ENCODE measurements around the gene UPP2.

UPP2 gene

GRCh38 chr2:158142568-158143332 lies 41.1 kb downstream of the UPP2 start:
- DNase-seq = no peak

- DNase-seq = peak; percentile 2
Measured at GRCh38 chr2:158143703-158144360, 42.2 kb downstream of the UPP2 start.

- DNase-seq = peak; percentile 87
Measured at GRCh38 chr2:158144914-158145625, 43.4 kb downstream of the UPP2 start.

- DNase-seq = no peak
Measured at GRCh38 chr2:158153270-158154015, 51.8 kb downstream of the UPP2 start.

- no peak for DNase-seq
Measured at GRCh38 chr2:158154596-158154995, 52.9 kb downstream of the UPP2 start.

- DNase-seq = peak; percentile 2
Measured at GRCh38 chr2:158172719-158173118, 71.0 kb downstream of the UPP2 start.

- peak; percentile 43 for DNase-seq
Measured at GRCh38 chr2:158174495-158174894, 72.8 kb downstream of the UPP2 start.

- DNase-seq = no peak
Measured at GRCh38 chr2:158174956-158175355, 73.3 kb downstream of the UPP2 start.

GRCh38 chr2:158178646-158179045 lies 77.0 kb downstream of the UPP2 start:
- DNase-seq = no peak

GRCh38 chr2:158179660-158180059 lies 78.0 kb downstream of the UPP2 start:
- DNase-seq = peak; percentile 48

GRCh38 chr2:158181171-158181570 lies 79.5 kb downstream of the UPP2 start:
- DNase-seq = peak; percentile 13

GRCh38 chr2:158182676-158183295 lies 81.1 kb downstream of the UPP2 start:
- no peak for DNase-seq

GRCh38 chr2:158184001-158184400 lies 82.3 kb downstream of the UPP2 start:
- DNase-seq = peak; percentile 65

GRCh38 chr2:158184556-158185343 lies 83.1 kb downstream of the UPP2 start:
- DNase-seq = no peak
